Non-pigmented ciliary epithelial cell (primary cell): ENCODE data around the gene AP1AR.
"Not testable (repeated sequence)": the region's sequence is repeated elsewhere in the genome, so short reads cannot be mapped to it uniquely, and the experiment has no call there.

Source experiments
- DNase-seq: peaks from one replicate; pipeline ENCODE4 v3.0.0-alpha.2; 2010; ENCODE audit warnings: low read depth

The AP1AR gene

GRCh38 chr4:112231779-112232713, at the start of gene AP1AR:
Gene AP1AR, plus strand, starts transcription at chr4:112231787. Its CDS starts 305 bp downstream, at chr4:112232092.
- DNase-seq, result no peak

- DNase-seq, result no peak
These were observed 49.0 kb upstream of the AP1AR start for GRCh38 chr4:112182604-112183003.

GRCh38 chr4:112183252-112183651, 48.3 kb upstream of the AP1AR start:
- DNase-seq, result peak; percentile 50

GRCh38 chr4:112184438-112184837, 47.1 kb upstream of the AP1AR start:
- no peak for DNase-seq

- no peak for DNase-seq
These were observed 46.3 kb upstream of the AP1AR start for GRCh38 chr4:112185334-112185733.

- DNase-seq, result no peak
These were observed 45.6 kb upstream of the AP1AR start for GRCh38 chr4:112185740-112186670.

- DNase-seq, result no peak
These were observed 41.8 kb upstream of the AP1AR start for GRCh38 chr4:112189754-112190153.

- no peak for DNase-seq
These were observed 40.9 kb upstream of the AP1AR start for GRCh38 chr4:112190684-112191083.

GRCh38 chr4:112196461-112196860, 35.1 kb upstream of the AP1AR start:
- no peak for DNase-seq

- no peak for DNase-seq
These were observed 32.5 kb upstream of the AP1AR start for GRCh38 chr4:112199041-112199440.

GRCh38 chr4:112201915-112202505, 29.6 kb upstream of the AP1AR start:
- DNase-seq, result no peak

GRCh38 chr4:112203593-112203992, 28.0 kb upstream of the AP1AR start:
- DNase-seq, result no peak

GRCh38 chr4:112206431-112206830, 25.2 kb upstream of the AP1AR start:
- no peak for DNase-seq

GRCh38 chr4:112208137-112209095, 23.2 kb upstream of the AP1AR start:
- not testable (repeated sequence) for DNase-seq

GRCh38 chr4:112210777-112211176, 20.8 kb upstream of the AP1AR start:
- no peak for DNase-seq

- DNase-seq, result no peak
These were observed 18.5 kb upstream of the AP1AR start for GRCh38 chr4:112213091-112213490.

GRCh38 chr4:112213856-112214255, 17.7 kb upstream of the AP1AR start:
- DNase-seq, result peak; percentile 52

GRCh38 chr4:112214390-112215264, 17.0 kb upstream of the AP1AR start:
- no peak for DNase-seq

GRCh38 chr4:112219826-112220366, 11.7 kb upstream of the AP1AR start:
- no peak for DNase-seq
